T47D (cell line): ENCODE data around the gene DYNC1LI1.
"Not testable (repeated sequence)": the region's sequence is repeated elsewhere in the genome, so short reads cannot be mapped to it uniquely, and the experiment has no call there.

Experiments used
- DNase-seq, 2 experiments: peaks; one replicate each; pipeline versions ENCODE4 v3.0.0 to v3.0.0-alpha.2; 2011 to 2012; ENCODE audit warnings: low read depth in 1 of 2, low spot score in 1 of 2
- JUND ChIP-seq: IDR thresholded peaks from 2 replicates; pipeline ENCODE4 v1.6.1; 2012; ENCODE audit warnings: low read depth
- in situ Hi-C: cut with HindIII; loops from 2 replicates; pipeline ENCODE4 v1.10.0; 2016; ENCODE audit warnings: low sequenced_read_pairs, low pct_unique_long_range_greater_than_20kb

Gene DYNC1LI1

GRCh38 chr3:32545305-32545704 is 25.4 kb downstream of the DYNC1LI1 start:
- in situ Hi-C loops: no loop called here
- TF ChIP-seq JUND: no peak
- no peak for DNase-seq

- no peak for TF ChIP-seq JUND
- in situ Hi-C loops: no loop called here
- DNase-seq: no peak
These were observed 25.8 kb downstream of the DYNC1LI1 start for GRCh38 chr3:32544894-32545293.

GRCh38 chr3:32542807-32543206 is 27.9 kb downstream of the DYNC1LI1 start:
- in situ Hi-C loops: no loop called here
- no peak for DNase-seq
- TF ChIP-seq JUND: no peak

GRCh38 chr3:32540899-32541298 is 29.8 kb downstream of the DYNC1LI1 start:
- in situ Hi-C loops: no loop called here
- peak in 1 of 2 experiments; percentile 24 for DNase-seq

GRCh38 chr3:32532434-32532833 is 38.2 kb downstream of the DYNC1LI1 start:
- TF ChIP-seq JUND: no peak
- DNase-seq: no peak
- in situ Hi-C loops: no loop called here

More at GRCh38 chr3:32540899-32541298, 29.8 kb downstream of the DYNC1LI1 start:
- TF ChIP-seq JUND: no peak

GRCh38 chr3:32531010-32531647 is 39.5 kb downstream of the DYNC1LI1 start:
- TF ChIP-seq JUND: no peak
- no peak for DNase-seq
- in situ Hi-C loops: no loop called here

- no peak for TF ChIP-seq JUND
- in situ Hi-C loops: no loop called here
- DNase-seq: no peak
These were observed 44.9 kb downstream of the DYNC1LI1 start for GRCh38 chr3:32525720-32526119.

GRCh38 chr3:32522682-32523081 is 48.0 kb downstream of the DYNC1LI1 start:
- TF ChIP-seq JUND: no peak
- no peak for DNase-seq
- in situ Hi-C loops: no loop called here

- DNase-seq, in situ Hi-C loops: not testable (repeated sequence)
These were observed 51.7 kb downstream of the DYNC1LI1 start for GRCh38 chr3:32518921-32519320.

GRCh38 chr3:32516751-32517150 is 53.9 kb downstream of the DYNC1LI1 start:
- in situ Hi-C loops: not testable (repeated sequence)

DNA sequence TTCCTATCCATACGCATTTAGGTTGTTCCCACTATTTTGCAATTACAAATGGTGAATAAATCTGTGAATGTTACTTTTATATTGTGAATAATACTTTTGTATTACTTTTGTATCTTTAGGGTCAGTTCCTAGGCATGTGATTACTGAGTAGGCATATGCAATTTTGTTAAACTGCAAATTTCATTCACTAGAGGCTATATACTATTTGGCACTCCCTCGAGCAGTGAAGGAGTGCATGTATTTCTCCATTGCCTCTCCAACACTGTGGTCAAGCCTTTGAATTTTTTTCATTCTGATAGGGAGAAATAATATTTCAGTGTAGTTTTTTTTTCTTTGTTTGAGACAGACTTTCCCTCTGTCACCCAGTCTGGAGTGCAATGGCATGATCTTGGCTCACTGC is 59.7 kb downstream of the DYNC1LI1 start:
- in situ Hi-C loops: no loop called here
- TF ChIP-seq JUND: no peak
- DNase-seq: no peak

More at GRCh38 chr3:32516751-32517150, 53.9 kb downstream of the DYNC1LI1 start:
- DNase-seq: not testable (repeated sequence)

- peak; percentile 57 to 84 for DNase-seq
- in situ Hi-C loops: no loop called here
- TF ChIP-seq JUND: no peak
These were observed 60.5 kb downstream of the DYNC1LI1 start for GRCh38 chr3:32510075-32510724.

GRCh38 chr3:32508711-32509110 is 61.9 kb downstream of the DYNC1LI1 start:
- in situ Hi-C loops: no loop called here
- TF ChIP-seq JUND: no peak
- no peak for DNase-seq

GRCh38 chr3:32506466-32506865 is 64.2 kb downstream of the DYNC1LI1 start:
- in situ Hi-C loops: no loop called here
- no peak for TF ChIP-seq JUND
- DNase-seq: no peak
